ENCODE data around the gene PPP1R12B.
A peak's percentile ranks its signal among the peaks of the same experiment; 100 is the strongest.
"Not testable (repeated sequence)": the region's sequence is repeated elsewhere in the genome, so short reads cannot be mapped to it uniquely, and the experiment has no call there.

Gene PPP1R12B

GRCh38 chr1:202597090-202597761 lies 248.7 kb downstream of the PPP1R12B start:
- H3K4me3 ChIP-seq (ENCODE audit: control insufficient read depth, low read depth, low read length): no peak overlapping the region
- TF ChIP-seq CTCF (IDR thresholded peaks at IDR 0.05; ENCODE audit: control insufficient read depth, insufficient read depth, low read depth, low read length, missing control alignments): no peak
- no peak for DNase-seq (ENCODE audit: low read depth)

- no peak overlapping the region for H3K4me3 ChIP-seq (ENCODE audit: control insufficient read depth, low read depth, low read length)
- TF ChIP-seq CTCF (IDR thresholded peaks at IDR 0.05; ENCODE audit: control insufficient read depth, insufficient read depth, low read depth, low read length, missing control alignments): peak; percentile 96
- DNase-seq (ENCODE audit: low read depth): peak; percentile 62
These were observed 251.4 kb downstream of the PPP1R12B start for GRCh38 chr1:202599669-202600431.

GRCh38 chr1:202600432-202601041 lies 252.0 kb downstream of the PPP1R12B start:
- no peak for TF ChIP-seq CTCF (IDR thresholded peaks at IDR 0.05; ENCODE audit: control insufficient read depth, insufficient read depth, low read depth, low read length, missing control alignments)
- no peak for DNase-seq (ENCODE audit: low read depth)

GRCh38 chr1:202603435-202603834 lies 254.9 kb downstream of the PPP1R12B start:
- no peak for DNase-seq (ENCODE audit: low read depth)
- no peak for TF ChIP-seq CTCF (IDR thresholded peaks at IDR 0.05; ENCODE audit: control insufficient read depth, insufficient read depth, low read depth, low read length, missing control alignments)
- no peak overlapping the region for H3K4me3 ChIP-seq (ENCODE audit: control insufficient read depth, low read depth, low read length)

More at GRCh38 chr1:202600432-202601041, 252.0 kb downstream of the PPP1R12B start:
- no peak overlapping the region for H3K4me3 ChIP-seq (ENCODE audit: control insufficient read depth, low read depth, low read length)

- H3K4me3 ChIP-seq (ENCODE audit: control insufficient read depth, low read depth, low read length): no peak overlapping the region
- no peak for DNase-seq (ENCODE audit: low read depth)
- no peak for TF ChIP-seq CTCF (IDR thresholded peaks at IDR 0.05; ENCODE audit: control insufficient read depth, insufficient read depth, low read depth, low read length, missing control alignments)
These were observed 257.0 kb downstream of the PPP1R12B start for GRCh38 chr1:202605515-202605914.

GRCh38 chr1:202612036-202612435 lies 263.5 kb downstream of the PPP1R12B start:
- H3K4me3 ChIP-seq (ENCODE audit: control insufficient read depth, low read depth, low read length); DNase-seq (ENCODE audit: low read depth): not testable (repeated sequence)

- no peak for TF ChIP-seq CTCF (IDR thresholded peaks at IDR 0.05; ENCODE audit: control insufficient read depth, insufficient read depth, low read depth, low read length, missing control alignments)
- H3K4me3 ChIP-seq (ENCODE audit: control insufficient read depth, low read depth, low read length): no peak overlapping the region
- DNase-seq (ENCODE audit: low read depth): no peak
These were observed 265.1 kb downstream of the PPP1R12B start for GRCh38 chr1:202613571-202613970.
